K562 (cell line): ENCODE measurements around the gene SLC35G3.

Experiments used
- ARID3A ChIP-seq: IDR thresholded peaks from 2 replicates; pipeline ENCODE4 v1.6.1; 2012; ENCODE audit warnings: low read depth, low read length, improper control_type of control experiment, borderline replicate concordance
- ATF4 ChIP-seq: fragments of 450-650 bp; formaldehyde crosslinking; IDR thresholded peaks from 2 replicates; pipeline ENCODE4 v1.4.0; 2022; ENCODE audit warnings: mild to moderate bottlenecking, moderate library complexity
- CTCF ChIP-seq, 3 experiments: IDR thresholded peaks in 2 of 3; conservative IDR thresholded peaks in 1 of 3; 2 replicates each; pipeline ENCODE4 v1.5.1; 2011 to 2012; ENCODE audit warnings: low read length in 3 of 3, mild to moderate bottlenecking in 3 of 3, control low read depth in 2 of 3, improper control_type of control experiment in 1 of 3, inconsistent platforms in 1 of 3, low read depth in 1 of 3, mixed read lengths in 1 of 3, moderate library complexity in 1 of 3; ENCODE audit not compliant: insufficient read depth in 2 of 3
- E2F4 ChIP-seq: sonication (generic); formaldehyde crosslinking; IDR thresholded peaks from 2 replicates; pipeline ENCODE4 v1.8.0; 2022; ENCODE audit warnings: mild to moderate bottlenecking, low read depth, missing genetic modification reagents
- HDAC3 ChIP-seq: fragments of 450-650 bp; IDR thresholded peaks from 2 replicates; pipeline ENCODE4 v1.6.1; 2018; ENCODE audit warnings: borderline replicate concordance, mild to moderate bottlenecking, moderate library complexity; ENCODE audit not compliant: partially characterized antibody
- MAX ChIP-seq: sonication (generic); formaldehyde crosslinking; IDR thresholded peaks from 2 replicates; pipeline ENCODE4 v1.9.0; 2022; ENCODE audit warnings: mild to moderate bottlenecking, missing genetic modification reagents
- MAZ ChIP-seq, 2 experiments: fragments of 450-650 bp in 1 of 2; sonication (generic) in 1 of 2; formaldehyde crosslinking; IDR thresholded peaks in 1 of 2; conservative IDR thresholded peaks in 1 of 2; 2 replicates each; pipeline versions ENCODE4 v1.4.0 to v1.5.0; 2020; ENCODE audit warnings: mild to moderate bottlenecking in 1 of 2, missing genetic modification reagents in 1 of 2
- NCOA2 ChIP-seq, 2 experiments: fragments of 450-650 bp; IDR thresholded peaks; 2 replicates each; pipeline ENCODE4 v1.6.1; 2018; ENCODE audit warnings: mild to moderate bottlenecking in 2 of 2, moderate library complexity in 1 of 2; ENCODE audit not compliant: partially characterized antibody in 2 of 2
- POLR2A ChIP-seq: fragments of 450-650 bp; conservative IDR thresholded peaks from 2 replicates; pipeline ENCODE4 v1.6.1; 2016
- RNF219 ChIP-seq: fragments of 250-450 bp; sonication (Bioruptor Pico); IDR thresholded peaks from 2 replicates; pipeline ENCODE4 v1.5.0; 2022; ENCODE audit warnings: mild to moderate bottlenecking

GRCh38 chr17:35218915-35219314 lies 24.7 kb upstream of the SLC35G3 start:
- TF ChIP-seq E2F4 (CRISPR knock-in tag), result no peak
- TF ChIP-seq POLR2A, result no peak
- TF ChIP-seq MAZ (CRISPR knock-in tag; conservative IDR thresholded peaks at IDR 0.05 in 1 of 2, IDR thresholded peaks at IDR 0.05 in 1 of 2), result no peak
- no peak for TF ChIP-seq ARID3A
- no peak for TF ChIP-seq MAX
- TF ChIP-seq CTCF (IDR thresholded peaks at IDR 0.05 in 2 of 3, conservative IDR thresholded peaks at IDR 0.05 in 1 of 3; ENCODE audit: insufficient read depth in 2 of 3, low read depth in 1 of 3, low read length in 3 of 3), result no peak
- no peak for TF ChIP-seq NCOA2 (IDR thresholded peaks at IDR 0.05; ENCODE audit: partially characterized antibody in 2 of 2)
- TF ChIP-seq RNF219 (CRISPR knock-in tag), result no peak
- TF ChIP-seq HDAC3, result no peak
- no peak for TF ChIP-seq ATF4 (CRISPR knock-in tag)
